Erythroblast (primary cell): ENCODE data around the gene APOF.
"Not testable (repeated sequence)": the region's sequence is repeated elsewhere in the genome, so short reads cannot be mapped to it uniquely, and the experiment has no call there.

ENCODE experiments used
- DNase-seq, 2 experiments: peaks; one replicate each; lab custom pipeline; 2025; lab: John Stamatoyannopoulos, UW
- GATA1 ChIP-seq: IDR thresholded peaks from 2 replicates; pipeline ENCODE4 v1.6.1; 2011; ENCODE audit warnings: low read depth, mild to moderate bottlenecking, control low read depth, low read length, moderate library complexity
- POLR2A ChIP-seq: IDR thresholded peaks from 2 replicates; pipeline ENCODE4 v1.6.1; 2011; ENCODE audit warnings: mild to moderate bottlenecking, low read length

Gene APOF

GRCh38 chr12:56348776-56349175 is 13.9 kb downstream of the APOF start:
- no peak for DNase-seq
- no peak for TF ChIP-seq POLR2A

DNA sequence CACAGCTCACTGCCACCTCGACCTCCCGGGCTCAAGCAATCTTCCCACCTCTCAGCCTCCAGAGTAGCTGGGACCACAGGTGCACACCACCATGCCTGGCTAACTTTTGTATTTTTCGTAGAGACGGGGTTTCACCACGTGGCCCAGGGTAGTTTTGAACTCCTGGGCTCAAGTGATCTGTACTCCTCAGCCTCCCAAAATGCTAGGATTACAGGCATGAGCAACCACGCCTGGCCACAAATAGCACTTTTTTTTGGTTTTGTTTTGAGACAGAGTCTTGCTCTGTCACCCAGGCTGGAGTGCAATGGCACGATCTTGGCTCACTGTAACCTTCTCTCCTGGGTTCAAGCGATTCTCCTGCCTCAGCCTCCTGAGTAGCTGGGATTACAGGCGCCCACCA is 15.4 kb downstream of the APOF start:
- not testable (repeated sequence) for DNase-seq

DNA sequence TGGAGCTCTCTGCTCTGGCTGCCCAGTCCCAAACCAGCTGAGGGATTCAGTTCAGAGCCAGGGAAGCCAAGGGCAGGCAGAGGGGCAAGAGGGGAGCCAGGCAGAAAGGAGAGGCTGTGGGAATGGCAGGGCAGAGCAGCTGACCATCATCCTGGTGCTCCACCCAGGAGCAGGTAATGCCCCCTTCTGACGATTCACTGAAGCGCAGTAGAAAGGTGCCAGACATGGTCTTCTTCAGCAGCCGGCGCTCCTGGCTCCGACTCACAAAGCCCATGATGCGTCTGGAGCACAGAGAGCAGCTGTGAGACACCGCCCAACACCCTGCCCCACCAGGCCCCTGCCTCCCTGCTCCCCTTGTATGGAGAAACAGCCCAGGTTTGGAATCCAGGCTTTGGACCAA is 16.0 kb downstream of the APOF start:
- TF ChIP-seq GATA1, result no peak
- TF ChIP-seq POLR2A, result no peak
- peak in 1 of 2 experiments; percentile 12 for DNase-seq

DNA sequence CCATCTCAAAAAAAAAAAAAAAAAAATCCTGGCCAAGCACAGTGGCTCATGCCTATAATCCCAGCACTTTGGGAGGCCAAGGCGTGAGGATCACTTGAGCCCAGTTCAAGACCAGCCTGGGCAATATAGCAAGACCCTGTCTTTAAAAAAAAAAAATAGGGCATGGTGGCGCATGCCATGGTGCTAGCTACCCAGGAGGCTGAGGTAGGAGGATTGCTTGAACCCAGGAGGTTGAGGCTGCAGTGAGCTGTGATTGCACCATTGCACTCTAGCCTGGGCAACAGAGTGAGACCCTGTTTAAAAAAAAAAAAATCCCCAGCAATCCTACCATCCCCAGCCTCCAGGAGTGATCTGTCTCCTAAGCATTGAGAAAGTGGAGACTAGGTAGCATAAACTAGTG is 20.4 kb downstream of the APOF start:
- not testable (repeated sequence) for DNase-seq

DNA sequence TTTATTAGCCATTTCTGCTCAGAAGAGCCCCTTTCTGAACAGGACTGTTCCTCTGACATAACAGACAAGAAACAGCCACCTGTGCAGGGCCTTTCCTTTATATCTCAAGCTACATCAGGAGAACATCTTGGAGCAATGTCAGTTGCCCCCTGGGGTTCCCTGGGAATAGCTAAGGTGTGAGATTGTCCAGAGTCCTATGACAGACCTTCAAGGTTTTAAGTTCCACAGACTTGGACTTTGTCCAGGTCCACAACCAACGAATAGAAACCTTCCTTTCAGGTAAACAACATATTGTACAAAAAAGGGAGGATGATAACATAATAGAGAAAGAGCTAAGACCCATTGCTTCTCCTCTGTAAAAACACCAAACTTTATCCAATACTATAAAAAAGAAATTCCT is 21.0 kb downstream of the APOF start:
- no peak for TF ChIP-seq POLR2A
- no peak for DNase-seq

DNA sequence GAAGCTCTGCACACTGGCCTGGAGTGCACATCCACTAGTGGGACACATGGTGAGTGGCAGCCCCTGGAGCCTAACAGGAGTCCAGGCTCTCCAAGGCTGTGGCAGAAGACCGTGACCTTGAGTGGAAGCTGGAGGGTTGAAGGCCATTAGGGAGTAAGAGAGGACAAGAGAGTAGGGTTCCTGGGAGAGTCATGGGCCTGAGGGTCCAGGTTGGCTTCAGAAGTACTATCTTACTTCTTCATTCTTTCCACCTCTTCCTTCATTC is 23.6 kb downstream of the APOF start:
- DNase-seq, result no peak

GRCh38 chr12:56338308-56339157 is 24.1 kb downstream of the APOF start, which contains the start of gene IL23A:
Gene IL23A (plus strand): TSS chr12:56338884. CDS start chr12:56339045, 161 bp downstream.
- no peak for DNase-seq
- no peak for TF ChIP-seq GATA1
- TF ChIP-seq POLR2A, result no peak

More for the DNA sequence above, 23.6 kb downstream of the APOF start:
- TF ChIP-seq POLR2A (no peak), GATA1 (no peak)

DNA sequence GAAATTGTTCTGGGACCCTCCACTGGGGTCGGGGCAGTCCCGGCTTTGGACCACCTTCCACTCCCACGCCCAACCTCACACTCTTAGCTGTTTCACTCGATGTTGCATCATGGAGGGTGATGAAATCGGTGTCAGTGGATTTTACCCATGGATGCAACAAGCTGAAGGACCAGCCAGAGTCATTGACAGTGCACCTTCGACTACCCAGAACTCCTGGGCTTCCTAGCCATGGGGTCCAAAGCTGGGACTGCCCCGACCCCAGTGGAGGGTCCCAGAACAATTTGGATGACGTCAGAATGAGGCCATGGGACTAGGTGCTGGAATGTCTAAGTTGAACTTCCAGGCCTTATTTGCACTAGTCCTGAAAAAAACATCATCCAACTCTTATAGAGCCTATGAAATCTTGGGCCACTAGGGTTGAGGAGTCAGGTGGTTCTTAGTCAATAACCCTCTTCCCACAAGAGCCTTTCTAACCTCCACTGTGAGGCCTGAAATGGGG is 24.9 kb downstream of the APOF start:
- TF ChIP-seq GATA1 (no peak), POLR2A (no peak)
- peak in 1 of 2 experiments; percentile 66 for DNase-seq

GRCh38 chr12:56336361-56337167 is 26.1 kb downstream of the APOF start:
- no peak for DNase-seq
- TF ChIP-seq GATA1, result no peak
- TF ChIP-seq POLR2A, result no peak

DNA sequence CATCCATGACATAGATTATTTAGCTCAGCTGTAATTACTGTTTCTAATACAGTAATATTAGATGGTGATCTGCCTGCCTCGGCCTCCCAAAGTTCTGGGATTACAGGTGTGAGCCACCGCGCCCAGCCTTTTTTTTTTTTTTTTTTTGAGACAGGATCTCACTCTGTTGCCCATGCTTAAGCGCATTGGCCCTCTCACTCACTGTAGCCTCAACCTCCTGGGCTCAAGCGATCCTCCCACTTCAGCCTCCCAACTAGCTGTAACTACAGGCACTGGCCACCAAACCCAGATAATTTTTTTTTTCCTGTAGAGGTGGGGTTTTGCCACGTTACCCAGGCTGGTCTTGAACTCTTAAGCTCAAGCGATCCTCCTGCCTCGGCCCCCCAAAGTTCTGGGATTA is 27.1 kb downstream of the APOF start:
- DNase-seq, result not testable (repeated sequence)

- peak in 1 of 2 experiments; percentile 61 for DNase-seq
- TF ChIP-seq POLR2A (no peak), GATA1 (no peak)
Observed at GRCh38 chr12:56334490-56334793, 28.2 kb downstream of the APOF start.

DNA sequence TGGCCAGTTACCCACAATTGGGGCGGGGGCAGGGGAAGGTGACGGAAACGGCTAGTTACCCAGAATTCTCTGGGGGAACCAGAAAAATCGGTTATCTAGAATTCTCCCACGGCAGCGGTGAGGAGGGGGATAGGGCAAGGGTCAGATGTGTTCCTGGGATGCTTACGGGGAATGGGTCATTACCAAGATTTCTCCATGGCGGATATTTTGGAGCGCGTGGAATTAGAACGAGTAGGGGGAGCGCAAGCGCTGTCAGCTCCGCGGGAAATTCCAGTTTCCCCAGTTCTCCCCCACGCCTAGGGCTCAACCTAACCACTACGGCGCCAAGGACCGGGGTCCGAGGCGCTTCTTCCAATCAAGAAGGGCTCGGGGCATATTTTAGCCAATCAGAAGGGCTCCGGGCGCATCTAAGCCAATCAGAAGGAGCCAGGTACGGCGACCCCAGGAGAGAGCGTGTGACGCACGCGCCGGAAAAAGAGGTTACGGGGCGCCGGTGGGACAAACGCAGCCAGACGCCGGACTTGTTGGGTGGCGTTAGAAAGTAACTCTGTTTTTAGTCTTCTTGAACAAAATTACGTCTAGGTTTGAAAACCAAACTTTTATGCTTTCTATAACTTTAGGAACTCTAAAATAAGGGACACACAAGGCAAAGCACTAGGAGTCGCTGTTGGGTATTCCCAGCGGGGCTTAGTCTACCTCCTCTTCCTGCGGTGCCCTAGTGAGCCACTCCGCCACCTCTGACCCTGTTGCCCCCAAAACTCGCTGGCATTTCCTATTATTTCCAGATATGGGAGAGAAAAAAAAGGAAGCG is 28.8 kb downstream of the APOF start, which contains the start of gene PAN2:
TSS of gene PAN2 (minus strand) at position 322 of the 811 bp plus-strand sequence. CDS start 906 bp downstream, outside the sequence.
- DNase-seq, result peak; percentile 98
- TF ChIP-seq GATA1 (no peak), POLR2A (peak; percentile 90)

DNA sequence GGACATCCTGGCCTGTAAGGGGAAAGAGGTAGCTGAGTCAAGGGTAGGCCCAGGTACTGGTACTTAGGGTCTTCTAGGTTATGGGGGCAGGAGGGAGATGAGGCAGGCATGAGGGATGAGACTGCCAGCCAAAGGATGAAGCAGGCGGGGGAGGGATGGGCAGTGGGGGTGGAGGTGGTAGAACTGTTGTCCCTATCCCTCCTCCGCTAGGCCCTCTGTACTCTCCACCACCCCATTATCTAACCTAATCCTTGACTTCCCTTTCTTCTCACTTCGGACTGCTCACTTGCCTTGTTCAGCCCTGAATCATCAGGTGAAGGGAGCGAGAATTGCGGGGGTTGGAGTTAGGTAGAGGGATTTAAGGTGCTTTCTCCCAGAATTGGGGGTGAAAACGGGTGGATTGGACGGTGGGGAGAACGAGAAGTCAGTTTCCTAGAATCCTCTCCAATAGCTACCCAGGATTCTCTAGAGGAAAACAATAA is 29.4 kb downstream of the APOF start:
- TF ChIP-seq POLR2A (no peak), GATA1 (no peak)
- DNase-seq, result no peak
